GM19397 (cell line): ENCODE results near the gene TIMP2.
"Not testable (repeated sequence)": the region's sequence is repeated elsewhere in the genome, so short reads cannot be mapped to it uniquely, and the experiment has no call there.

Source experiments
- ATAC-seq: cut with Tn5 transposase; IDR thresholded peaks from one replicate; pipeline ENCODE4 v1.9.1; 2021; ENCODE audit warnings: mild to moderate bottlenecking, moderate library complexity; ENCODE audit not compliant: unreplicated experiment

TIMP2 gene

DNA sequence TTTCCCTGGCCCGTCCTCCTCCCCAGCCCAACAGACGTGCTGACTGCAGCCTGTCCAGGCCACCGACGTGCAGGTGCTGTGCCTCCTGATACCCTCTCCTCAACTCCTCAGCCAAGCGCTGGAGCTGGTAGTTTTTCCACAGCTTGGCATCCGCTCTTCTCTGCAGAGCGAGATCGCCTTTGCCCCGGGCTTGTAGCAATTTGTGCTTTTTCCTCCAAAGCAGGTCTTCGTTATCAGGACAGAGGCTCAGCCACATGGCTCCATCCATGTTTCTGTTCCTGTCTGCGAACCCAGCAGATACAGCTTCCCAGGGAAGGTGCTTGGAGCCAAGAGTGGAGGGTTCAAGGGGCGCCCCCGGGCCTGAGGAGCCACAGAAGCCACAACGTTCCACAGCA, 33.1 kb downstream of the TIMP2 start:
- ATAC-seq, result no peak

DNA sequence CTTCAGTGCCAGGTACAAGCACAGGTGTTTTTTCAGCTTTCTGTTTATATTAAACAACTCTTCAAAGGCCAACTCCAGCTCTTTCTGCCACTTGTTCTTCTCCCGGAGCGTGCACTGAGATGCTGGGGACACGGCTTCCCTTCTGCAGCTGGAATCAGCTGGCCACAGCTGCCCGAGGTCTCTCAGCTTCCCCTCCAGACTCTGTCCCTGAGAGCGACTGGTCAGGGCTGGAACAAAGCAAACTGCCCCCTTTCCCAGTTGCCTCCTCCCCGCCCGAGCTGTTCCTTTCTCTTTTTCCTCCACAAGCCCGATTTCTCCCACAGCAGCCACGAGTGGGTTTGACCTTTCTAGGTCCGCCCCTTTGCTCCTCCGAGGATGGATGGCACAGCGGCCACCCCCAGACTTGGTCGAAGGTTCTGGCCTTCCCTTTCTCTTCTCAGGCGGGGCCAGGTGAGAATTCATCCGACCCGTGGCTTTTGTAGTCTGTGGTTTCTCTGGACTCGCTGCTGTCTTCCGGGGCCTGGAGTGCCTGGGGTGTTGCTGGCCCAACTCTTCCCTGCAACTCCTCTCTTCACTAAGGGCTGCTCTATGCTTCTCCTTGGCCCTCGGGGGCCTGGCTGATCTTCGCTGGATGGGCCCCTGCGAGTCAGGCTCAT, 33.7 kb downstream of the TIMP2 start:
- no peak for ATAC-seq

DNA sequence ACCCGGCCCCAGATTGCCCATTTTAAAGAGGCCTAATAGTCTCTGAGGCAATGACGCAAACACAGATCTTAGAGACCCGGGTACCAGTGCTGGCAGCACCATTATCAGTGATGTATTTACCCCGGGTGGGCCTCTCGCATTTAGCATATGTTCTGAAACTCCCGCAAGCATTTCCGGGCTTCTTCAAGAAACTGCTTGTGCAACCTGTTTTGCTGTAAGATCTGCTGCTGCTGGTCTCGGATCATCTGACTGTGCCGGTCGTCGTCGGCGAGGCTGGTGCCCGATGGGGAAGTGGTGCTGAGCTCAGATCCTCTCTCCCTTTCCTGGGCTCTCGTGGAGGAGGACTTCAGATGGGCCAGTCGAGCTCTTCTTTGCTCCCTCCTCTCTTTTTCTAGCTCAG, 34.7 kb downstream of the TIMP2 start:
- peak; percentile 56 for ATAC-seq

DNA sequence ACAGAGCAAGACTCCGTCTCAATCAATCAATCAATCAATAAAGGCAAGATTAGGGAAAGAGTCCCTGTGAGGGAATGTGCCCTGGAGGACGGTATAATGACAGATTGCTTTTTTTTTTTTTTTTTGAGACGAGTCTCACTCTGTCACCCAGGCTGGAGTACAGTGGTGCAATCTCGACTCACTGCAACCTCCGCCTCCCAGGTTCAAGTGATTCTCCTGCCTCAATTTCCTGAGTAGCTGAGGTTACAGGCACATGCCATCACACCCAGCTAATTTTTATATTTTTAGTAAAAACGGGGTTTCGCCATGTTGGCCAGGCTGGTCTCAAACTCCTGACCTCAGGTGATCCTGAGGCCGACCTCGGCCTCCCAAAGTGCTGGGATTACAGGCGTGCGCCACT, 35.1 kb downstream of the TIMP2 start:
- ATAC-seq, result not testable (repeated sequence)

DNA sequence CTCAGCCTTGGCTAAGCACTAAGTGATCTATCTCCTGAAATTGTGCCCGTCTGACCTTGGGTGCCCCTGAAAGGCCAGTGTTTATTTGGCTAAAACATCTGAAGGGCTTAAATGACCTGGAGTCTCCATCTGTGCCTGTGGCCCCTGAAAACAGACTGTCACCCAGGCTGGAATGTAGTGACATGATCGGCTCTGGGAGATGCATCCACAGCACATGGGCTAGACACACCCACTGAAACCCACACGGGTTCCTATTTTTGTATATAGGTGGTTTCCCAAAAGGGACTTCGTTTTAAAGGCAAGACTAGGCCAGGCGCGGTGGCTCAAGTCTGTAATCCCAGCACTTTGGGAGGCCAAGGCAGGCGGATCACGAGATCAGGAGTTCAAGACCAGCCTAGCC, 35.7 kb downstream of the TIMP2 start:
- no peak for ATAC-seq

DNA sequence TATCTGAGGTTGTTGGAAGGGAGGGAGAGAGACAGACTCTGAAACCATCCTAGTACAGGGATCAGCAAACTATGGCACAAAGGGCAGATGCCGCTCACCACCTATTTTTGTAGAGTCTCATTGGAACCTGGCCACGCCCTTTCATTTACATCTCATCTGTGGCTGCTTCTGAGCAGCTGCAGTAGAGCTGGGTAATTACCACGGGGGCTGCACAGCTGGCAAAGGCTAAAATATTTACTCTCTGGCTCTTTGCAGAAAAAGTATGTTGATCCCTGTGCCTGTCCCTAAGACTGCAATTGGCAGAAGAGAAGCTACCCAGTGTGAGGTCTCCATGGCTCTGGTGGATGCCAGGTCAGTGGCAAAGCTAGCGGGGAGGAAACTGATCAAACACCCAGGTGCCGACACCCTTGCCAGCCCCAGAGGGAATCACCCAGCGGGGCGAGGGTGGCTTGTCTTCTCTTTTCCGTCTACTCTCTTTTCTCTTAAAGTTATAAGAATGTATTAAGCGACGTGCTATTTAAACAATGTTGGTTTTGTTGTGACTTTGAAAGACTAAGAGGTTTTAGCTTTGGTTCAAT, 36.2 kb downstream of the TIMP2 start:
- no peak for ATAC-seq

DNA sequence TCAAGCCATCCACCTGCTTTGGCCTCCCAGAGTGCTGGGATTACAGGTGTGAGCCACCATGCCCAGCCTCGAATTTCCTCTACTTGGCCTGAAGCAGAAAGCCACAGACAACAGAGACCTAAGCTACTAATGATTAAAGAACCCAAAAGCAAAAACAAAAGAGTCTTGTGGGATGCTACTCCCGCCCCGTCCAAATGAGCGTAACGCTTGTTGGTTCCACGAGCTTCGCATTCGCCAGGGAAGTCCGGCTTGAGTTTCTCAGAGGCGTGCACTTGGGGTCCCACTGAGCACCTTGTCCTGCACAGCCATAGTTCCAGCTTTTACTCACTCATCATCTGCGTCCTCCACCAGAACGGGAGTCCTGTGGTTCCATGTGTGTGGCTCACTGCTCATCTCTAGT, 38.2 kb downstream of the TIMP2 start:
- no peak for ATAC-seq

DNA sequence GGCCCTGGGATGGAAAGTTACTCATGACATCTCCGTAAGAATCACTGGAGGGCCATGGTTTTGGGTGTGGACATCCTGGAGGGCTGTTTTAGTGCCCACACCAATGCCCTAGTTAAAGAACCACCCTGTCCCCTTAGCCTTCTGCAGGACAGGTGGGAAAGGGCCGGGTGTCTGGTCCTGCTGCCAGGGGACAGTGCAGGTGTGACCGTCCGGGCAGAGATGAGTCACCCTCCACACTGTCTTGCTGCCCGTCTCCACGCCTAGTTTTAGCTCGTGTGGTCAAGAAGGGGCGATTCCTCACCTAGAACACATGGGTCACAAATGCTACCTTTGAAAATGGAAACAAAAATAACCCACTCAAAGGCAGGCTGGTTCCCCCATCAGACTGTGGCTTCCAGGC, 39.2 kb downstream of the TIMP2 start:
- no peak for ATAC-seq

DNA sequence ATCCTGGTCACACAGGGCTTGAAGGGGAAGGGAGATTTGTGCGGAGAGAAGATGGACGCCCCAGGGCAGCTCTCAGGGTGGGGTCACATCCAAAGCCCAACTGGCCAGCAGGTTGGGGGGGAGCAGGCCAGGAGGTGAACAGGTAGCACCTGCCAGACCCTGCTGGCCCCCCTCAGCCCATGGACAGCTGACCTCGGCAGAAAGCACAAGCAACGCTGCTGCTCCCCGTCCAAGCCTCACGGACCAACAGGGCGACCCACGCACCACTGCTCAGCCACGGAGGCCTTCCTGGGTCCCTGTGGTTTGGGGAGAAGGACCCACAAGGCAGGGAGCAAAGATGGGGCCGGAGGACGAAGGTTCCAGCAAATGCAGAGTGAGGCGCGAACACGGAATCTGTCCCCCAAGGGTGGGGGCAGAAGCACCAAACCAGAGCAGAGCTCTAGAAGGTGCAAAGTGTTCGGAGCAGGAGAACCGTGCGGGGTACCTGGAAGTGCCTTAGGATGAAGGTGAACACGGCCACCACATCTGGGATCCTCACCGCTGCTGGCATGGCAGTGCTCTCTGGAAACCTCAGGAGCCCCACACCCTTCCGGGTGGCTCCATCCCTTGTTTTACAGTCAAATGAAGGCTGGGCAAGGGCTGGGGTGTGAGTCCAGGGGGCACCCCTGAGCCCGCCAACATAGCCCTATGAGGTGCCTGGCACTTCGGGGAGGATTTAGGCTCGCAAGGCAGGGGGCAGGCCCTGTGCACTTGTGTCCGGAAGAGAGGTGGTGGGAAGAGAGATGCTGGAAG, 40.1 kb downstream of the TIMP2 start:
- ATAC-seq, result no peak

DNA sequence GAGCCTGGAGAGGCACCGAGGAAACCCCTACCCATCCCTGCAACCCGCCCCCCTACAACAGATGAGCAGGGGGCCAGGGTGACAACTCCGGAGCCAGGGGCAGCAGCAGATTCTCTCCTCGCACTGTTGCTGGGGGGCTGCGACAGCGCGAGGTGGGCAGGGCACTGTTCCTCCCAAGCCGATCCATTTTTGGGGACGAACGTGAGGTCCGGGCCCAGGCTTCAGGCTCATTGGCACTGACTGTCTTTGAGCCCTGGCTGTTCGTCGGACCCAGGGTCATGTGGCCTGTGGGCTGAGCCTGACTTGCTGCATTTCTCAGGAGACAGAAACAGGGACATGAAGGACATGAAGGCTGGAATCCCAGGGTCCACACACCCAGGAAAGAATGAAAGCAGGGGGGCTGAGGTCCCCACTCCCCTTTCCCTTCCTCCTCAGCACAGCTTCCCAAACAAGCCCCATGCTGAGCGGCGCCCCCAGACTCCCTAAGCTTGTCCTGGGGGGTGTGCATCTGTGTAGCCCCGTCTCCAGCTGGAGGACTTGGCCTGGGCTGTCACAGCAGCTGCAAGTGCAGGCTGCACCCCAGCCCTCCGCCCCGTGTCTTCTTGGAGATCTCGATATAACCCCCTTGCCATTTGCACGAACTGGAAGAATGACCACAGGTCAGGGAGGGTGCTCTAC, 40.9 kb downstream of the TIMP2 start:
- ATAC-seq, result no peak

DNA sequence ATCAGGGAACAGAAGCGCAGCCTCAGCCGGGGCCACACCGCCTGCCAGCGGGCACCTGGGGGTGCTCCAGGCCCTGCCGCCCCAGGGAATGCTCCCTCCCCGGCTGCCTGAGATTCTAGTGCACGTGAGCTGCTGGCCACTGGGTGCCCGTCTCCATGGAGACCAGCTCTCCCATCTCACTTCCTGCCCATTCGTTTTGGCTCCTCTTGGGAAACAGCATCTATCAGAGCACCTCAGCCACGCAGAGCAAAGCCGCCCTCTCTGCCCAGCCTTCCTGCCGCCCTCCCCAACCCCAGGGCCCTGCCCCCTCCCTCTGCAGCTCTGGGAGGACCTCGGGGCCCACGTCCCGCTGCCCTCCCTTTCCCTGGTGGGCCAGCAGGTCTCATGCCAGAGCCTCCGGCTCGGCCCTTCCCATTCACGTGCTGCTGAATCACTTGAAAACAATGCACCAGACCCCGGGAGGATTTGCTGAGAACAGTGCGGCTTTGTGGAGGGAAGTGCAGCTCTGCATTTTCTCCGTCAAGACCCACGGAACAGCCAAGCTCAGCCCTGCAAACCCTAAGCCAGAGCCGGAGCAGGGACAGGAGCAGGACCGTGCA, 41.6 kb downstream of the TIMP2 start:
- ATAC-seq, result no peak

DNA sequence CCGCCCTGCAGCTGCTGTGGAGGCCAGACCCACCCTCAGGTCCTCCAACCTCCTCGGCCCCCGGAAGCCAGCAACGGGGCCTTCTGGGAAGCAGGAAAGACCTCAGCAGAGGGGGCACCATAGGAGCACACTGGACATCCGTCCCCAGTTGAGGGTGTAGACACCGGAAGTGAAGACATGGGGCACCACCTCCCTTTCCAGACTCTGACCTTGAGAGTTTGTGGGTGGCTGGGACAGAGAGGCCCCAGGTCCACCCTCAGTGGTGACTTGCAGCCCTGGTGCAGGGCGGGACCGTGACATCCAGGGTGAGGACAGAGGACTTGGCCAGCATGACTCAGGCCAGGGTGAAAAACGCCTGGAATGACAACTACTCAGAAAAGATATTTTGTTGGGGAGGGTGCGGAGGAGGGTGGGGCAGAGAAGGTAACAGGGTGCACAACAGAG, 42.1 kb downstream of the TIMP2 start:
- ATAC-seq, result no peak

DNA sequence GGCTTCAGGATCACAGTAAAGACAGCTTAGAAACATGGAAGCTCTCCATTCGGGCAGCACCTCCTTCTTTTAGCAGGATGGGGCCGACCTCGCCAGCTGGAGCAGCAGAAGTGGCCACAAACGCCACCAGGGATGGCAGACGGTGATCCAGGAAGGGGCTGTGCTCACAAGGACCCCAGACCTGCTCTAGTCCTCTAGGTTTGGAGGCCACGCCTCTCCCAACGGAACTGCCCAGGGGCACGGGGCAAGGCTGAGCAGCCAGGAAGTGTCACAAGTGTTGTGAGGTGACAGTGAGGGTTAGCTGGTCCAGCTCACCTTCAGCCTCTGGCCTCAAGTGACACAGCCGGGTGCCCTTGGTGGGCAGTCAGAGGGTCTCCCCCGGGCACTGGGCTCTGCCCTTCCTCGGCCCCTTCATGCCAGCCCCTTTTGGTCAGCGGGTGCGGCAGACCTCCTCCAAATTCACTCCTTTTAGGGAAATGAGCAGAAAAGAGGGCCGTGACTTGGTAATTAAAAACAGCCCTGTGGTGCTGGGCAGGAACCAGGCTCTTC, 42.6 kb downstream of the TIMP2 start:
- ATAC-seq, result no peak

DNA sequence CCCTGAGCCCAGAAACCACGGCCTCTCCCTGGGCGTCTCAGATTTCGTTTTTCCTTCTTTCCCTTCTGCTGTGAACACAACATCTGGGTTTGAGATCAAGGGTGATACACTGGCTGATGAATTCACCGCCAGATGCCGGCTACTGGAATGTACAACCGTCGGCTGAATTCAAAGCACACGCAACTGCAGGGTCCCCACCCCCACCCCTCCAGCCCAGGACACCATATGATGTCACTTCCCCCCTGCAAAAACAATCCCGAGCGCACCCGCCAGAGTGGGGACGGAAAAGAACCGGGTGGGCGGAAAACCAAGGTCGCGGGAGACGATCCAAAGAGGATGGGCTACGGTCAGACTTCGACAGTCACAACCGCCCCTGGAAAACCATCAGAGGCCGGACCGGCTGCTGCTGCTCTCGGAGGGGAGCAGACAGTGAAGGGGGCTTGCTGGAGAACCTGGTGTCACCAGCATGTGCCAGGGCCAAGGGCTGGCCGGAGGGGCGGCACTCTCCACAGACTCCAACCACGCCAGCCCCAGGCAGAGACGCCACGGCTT, 45.5 kb downstream of the TIMP2 start:
- ATAC-seq, result no peak

DNA sequence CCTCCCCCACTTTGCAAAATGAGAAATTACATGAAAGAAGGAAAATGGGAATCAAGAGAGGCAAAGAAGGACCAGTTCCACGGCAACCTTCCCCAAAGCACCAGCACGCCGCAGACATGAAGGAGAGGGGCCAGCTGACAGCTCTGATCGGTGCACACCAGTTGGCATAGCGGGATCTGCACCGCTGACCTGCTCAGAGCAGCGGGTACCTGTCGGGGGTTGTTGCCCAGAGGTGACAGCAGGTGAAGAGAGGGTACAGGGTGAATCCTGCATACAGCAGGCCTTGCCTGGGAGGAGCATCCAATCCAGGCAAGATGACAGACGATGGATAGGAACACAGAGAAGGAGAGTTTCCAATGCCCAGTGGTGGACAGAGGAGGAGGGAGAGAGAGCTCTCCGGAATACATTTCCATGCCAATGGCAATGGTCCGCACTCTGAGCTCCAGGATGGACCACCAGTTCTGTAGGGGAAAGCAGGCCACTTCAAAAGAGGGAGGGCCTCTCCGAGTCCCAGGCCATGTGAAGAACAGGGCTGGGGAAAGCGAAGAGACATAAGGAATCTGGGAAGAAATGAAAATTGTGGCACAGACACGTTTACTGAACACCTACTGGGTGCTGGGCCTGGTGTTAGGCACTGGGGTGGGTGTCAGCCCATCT, 46.2 kb downstream of the TIMP2 start:
- no peak for ATAC-seq

DNA sequence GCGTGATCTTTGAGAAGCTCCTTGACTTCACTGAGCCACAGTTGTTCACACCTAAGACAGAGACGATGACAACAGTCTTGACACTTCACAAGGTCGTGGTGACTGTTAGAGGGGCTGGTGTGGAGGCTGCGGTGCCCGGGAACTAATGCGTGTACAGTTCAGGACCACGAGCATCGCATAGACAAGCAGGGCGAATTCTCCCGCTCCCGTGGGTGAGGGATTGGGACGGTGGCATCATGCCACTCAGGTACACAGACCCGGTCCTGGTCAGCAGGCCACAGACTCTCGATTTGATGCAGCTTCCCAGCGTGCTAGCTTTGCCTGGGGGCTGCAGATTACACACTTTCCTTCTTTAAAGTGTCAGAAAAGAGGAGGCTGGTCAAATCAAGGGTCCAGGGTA, 46.9 kb downstream of the TIMP2 start:
- no peak for ATAC-seq

DNA sequence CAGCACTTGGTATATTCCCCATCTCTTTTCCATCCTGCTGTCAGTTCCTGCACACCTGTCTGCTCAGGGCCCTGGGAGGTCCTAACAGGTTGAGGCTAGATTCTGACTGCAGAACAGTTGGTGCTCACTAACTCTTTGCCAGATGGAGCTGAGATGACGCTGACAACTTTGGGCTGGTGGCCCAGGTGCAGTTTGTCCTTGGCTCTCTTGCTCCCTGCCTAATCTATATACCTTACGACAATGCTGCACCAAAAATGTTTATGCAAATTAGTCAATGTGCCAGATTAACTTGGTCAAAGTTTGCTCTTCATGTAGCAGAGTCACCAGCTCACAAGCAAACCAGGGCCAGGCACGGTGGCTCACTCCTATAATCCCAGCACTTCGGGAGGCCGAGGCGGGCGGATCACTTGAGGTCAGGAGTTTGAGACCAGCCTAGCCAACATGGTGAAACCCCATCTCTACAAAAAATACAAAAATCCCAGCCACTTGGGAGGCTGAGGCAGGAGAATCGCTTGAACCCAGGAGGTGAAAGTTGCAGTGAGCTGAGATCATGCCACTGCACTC, 48.2 kb downstream of the TIMP2 start:
- not testable (repeated sequence) for ATAC-seq

DNA sequence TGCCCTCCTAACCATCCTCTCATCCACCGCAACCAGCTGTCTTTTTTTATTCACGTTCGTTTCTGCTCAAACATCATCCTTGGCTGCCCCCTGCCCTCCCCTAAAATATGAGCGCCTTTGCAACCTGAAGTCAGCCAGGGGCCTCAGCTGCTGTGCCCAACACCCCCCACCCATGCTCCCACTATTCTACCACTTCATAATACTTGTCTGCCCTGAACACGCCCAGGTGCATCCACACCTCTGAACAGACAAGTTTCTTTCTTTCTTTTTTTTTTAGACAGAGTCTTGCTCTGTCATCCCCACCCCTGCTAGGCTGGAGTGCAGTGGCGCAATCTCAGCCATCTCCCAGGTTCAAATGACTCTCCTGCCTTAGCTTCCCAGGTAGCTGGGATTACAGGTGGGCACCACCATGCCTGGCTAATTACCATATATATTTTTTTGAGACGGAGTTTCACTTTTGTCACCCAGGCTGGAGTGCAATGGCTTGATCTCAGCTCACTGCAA, 49.0 kb downstream of the TIMP2 start:
- ATAC-seq, result no peak

DNA sequence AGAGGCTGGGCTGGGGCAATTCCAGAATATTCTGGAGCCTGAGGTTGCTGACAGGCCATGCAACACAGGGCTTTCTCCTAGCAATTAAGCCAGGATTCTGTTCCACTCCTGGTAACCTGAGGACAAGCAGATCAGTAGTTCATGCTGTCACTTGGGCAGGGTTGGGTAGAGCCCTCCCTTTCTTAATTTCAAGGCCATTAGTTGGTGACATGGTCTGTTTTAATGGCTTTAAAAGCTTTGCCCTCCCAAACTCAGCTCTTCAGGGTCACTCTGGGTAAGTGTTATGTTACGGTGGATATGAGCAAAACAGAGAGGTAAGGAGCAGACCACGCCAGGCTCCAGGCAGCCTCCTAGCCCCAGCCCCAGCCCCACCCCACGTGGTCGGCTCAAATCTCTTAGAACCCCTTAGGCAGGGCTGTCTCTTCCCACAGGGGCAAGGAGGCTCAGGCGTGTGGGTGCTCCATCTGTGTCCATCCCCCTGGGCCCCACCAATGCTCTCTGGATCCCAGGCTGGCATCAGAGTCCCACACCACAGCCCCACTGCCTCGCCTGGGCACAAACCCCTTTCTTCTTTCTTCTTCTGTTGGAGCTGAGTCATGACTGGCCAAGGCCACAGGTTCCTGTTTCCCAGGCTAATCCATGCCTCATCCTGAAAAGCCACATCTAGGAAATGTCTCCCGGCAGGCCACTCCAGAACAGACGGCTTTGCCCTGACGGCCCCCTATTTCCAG, 49.7 kb downstream of the TIMP2 start:
- ATAC-seq, result no peak
